GM21381 (cell line): ENCODE results near the gene GMDS.

ENCODE experiments used
- ATAC-seq: cut with Tn5 transposase; IDR thresholded peaks from one replicate; pipeline ENCODE4 v1.9.1; 2021; ENCODE audit warnings: mild to moderate bottlenecking, moderate library complexity; ENCODE audit not compliant: unreplicated experiment

The GMDS gene

DNA sequence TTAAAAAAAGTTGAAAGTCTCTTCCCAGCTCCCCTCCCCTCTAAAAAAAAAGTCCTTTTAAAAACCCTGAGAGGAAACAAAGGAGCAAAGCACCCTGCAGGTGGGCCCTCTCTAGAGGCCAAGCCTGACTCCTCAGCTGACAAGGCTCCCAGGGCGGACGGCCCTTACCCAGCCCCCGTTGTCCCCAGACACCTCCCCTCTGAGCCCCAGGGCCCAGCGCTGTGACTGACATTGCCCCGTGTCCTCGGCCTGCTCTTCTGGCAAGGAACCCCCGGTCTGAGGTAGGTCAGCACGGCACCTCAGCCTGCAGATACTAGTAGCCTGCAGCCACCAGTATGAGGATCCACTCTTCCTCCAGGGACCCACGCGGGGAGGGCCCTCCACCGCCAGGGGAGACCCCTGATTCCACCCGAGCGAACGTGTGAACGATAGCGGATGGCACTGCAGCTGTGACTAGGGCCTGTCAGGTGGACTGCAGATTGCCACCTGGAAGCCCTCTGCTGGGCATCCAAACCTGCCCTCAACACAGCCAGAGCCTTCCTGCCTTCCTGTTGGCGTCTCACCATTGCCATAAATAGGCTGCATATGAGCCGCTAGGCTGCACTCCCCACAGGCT is 601.5 kb downstream of the GMDS start:
- ATAC-seq = no peak

GRCh38 chr6:1643111-1643510 is 602.3 kb downstream of the GMDS start:
- ATAC-seq = no peak

- ATAC-seq = no peak
Measured at GRCh38 chr6:1641343-1641885, 604.0 kb downstream of the GMDS start.

- ATAC-seq = no peak
Measured at GRCh38 chr6:1640476-1640875, 604.9 kb downstream of the GMDS start.

DNA sequence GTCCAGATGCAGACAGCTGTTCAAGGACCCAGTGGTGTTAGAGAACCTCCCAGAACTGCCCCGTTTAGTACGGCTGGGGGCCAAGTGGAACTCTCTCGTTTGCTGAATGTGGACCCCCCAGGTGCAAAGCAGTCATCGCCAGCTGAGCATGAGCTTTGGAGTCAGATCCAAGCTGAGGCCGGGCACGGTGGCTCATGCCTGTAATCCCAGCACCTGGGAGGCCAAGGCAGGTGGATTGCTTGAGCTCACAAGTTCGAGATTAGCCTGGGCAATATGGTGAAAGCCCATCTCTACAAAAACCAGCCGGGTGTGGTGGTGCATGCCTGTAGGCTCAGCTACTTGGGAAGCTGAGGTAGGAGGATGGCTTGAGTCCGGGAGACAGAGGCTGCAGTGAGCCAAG is 606.0 kb downstream of the GMDS start:
- ATAC-seq = no peak

DNA sequence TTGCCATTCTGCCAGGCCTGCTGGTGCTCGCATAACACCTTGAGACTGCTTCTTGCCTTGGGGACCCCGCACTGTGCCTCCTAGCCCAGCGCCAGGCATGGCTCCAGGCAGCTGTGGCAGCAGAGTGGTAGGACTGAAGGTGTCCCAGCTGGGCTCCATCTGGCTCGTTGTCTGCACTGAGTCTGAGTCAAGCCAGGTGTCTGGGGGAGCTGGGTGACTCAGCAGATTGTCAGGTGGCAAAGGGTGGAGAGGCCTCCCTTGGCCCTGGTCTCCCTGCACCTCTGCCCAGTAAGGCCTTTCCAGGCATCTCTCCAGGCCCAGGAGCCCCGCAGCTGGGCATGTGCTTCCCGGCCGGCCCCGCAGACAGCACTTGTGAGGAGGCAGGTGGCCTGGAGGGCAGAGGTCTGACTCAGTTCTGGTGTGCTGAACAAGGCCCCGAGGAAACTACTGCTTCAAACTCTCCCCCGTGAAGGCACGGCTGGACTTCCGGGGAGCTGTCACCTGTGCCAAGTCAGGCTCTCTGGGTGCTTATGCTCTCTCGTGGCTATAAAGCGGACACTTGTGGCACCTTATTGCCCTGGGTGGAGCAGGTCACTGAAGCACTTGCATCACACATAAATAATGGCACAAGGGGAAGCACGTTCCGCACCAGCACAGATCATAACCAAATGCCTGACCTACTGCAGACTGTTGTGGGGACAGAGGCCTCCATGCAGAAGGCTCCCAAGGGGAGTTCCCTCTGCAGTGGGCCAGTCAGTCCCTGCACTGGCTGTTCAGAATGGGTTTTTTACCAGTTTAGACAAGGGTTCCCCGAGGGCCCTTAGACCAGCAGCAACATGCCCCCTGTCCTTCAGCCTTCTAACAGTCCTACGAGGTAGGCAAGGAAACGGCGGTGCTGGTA is 608.2 kb downstream of the GMDS start:
- ATAC-seq = no peak

- no peak for ATAC-seq
Measured at GRCh38 chr6:1636272-1636825, 609.1 kb downstream of the GMDS start.

DNA sequence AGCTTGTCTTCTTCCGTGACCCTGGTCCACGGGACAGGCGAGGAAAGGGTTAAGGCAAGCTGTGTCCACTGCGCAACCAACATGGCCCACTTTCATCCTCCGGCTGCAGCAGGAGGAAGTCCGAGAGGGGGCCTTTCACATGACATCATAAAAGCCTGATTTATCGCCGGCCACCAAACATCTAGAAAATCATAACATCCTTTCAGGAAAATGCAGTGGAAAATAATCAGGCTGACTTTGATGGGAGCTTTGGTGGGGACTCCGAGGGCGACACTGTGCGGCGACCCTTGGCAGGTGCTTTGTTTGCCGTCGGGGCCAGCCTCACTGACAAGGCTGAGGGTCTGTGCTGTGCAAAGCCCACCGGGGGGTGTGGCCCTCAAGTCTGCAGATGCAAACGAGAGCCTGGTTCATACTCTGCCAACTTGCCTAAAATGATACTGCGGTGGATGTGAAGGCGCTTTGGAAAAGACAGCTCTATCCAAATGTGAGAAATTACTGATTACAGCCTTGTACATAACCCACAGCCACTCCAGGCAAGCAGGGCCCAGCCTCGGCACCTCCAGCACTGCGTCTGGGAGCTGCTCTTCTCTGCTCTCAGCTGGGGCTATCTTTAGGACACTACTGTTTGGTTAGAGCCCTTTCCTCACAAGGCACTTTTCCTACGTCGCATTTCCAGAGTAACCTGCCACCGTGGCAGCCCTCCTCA is 609.9 kb downstream of the GMDS start:
- no peak for ATAC-seq

- ATAC-seq = no peak
Measured at GRCh38 chr6:1634081-1634480, 611.3 kb downstream of the GMDS start.

DNA sequence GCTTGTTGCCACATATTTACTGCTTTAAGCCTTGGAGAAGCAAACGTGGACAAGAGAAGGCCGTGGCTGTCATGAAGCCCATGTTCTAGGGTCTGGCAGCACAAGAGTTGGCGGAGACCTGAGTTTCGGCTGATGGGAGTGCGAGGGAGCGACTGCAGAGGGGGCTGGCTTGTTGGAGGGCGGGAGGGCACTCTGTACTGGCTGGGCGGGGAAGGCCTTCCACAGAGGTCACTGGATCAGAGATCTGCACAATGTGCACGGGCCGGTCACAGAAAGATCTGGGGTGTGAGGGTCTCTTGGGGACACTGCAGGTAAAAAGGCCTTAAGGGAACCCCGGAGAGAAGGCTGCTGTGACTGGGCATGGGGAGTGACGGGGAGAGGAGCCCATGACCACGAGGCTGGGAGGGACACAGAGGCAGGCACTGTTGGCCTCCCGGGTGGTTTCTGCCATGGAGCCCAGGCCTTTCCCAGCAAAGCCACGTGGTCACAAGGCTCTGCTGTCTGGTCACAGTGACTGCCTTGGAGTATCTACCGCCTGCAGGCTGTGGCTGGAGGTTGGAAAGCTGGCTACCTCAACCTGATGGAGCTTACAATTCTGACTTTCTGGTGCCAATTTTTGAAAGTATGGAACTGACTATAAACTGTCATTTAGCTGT is 611.9 kb downstream of the GMDS start:
- ATAC-seq = no peak

GRCh38 chr6:1631251-1631650 is 614.2 kb downstream of the GMDS start:
- no peak for ATAC-seq

GRCh38 chr6:1630771-1631217 is 614.6 kb downstream of the GMDS start:
- no peak for ATAC-seq

GRCh38 chr6:1630212-1630770 is 615.1 kb downstream of the GMDS start:
- no peak for ATAC-seq

- ATAC-seq = no peak
Measured at GRCh38 chr6:1629316-1629715, 616.1 kb downstream of the GMDS start.

GRCh38 chr6:1627827-1628560 is 617.4 kb downstream of the GMDS start:
- no peak for ATAC-seq

DNA sequence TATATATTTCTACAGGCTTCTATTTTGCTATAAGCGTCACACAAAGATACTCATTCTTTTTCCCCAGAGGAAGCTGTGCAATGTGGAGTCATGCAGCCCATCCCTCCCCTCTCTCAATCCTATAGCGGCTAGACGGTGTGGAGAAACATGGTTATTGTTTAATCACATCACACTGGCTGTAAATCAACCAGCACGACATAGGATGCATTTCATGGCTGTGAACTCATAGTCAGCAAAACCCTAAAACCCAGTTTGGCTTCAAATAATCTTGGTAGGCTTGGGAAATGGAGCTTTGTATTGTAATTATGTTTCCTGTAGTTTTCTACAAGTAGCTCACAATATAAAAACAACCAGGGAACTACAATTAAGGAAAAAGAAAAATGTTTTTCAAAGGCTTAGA is 618.9 kb downstream of the GMDS start:
- ATAC-seq = no peak

DNA sequence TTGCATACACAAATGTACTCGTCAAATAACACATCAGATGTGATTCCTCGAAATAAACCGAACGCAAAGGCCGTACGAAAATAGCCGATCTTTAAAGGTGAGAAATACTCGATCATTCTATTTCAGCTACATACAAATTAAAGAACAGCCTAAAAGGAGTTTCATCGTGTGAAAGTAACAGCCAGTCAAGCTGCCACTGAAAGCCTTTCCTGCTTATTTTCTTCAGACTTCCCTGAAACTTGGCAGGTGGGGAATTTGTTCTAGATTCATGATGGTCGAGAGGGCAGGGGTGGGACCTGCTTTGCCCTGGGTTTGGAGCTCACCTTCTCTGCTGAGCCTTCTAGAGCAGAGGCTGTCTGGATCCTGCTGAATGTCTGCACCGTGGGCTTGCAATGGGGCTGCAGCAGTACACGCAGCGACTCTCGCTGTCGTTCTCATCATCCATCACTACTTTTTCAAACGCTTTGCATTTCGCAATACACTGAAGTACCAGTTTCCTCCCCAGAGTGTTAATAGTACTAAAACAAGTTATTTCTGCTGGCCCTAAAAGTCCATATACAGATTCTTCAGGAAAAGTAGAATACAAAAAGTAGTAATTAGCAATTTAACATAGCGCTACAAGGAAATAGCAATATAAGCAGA is 619.5 kb downstream of the GMDS start:
- ATAC-seq = no peak

DNA sequence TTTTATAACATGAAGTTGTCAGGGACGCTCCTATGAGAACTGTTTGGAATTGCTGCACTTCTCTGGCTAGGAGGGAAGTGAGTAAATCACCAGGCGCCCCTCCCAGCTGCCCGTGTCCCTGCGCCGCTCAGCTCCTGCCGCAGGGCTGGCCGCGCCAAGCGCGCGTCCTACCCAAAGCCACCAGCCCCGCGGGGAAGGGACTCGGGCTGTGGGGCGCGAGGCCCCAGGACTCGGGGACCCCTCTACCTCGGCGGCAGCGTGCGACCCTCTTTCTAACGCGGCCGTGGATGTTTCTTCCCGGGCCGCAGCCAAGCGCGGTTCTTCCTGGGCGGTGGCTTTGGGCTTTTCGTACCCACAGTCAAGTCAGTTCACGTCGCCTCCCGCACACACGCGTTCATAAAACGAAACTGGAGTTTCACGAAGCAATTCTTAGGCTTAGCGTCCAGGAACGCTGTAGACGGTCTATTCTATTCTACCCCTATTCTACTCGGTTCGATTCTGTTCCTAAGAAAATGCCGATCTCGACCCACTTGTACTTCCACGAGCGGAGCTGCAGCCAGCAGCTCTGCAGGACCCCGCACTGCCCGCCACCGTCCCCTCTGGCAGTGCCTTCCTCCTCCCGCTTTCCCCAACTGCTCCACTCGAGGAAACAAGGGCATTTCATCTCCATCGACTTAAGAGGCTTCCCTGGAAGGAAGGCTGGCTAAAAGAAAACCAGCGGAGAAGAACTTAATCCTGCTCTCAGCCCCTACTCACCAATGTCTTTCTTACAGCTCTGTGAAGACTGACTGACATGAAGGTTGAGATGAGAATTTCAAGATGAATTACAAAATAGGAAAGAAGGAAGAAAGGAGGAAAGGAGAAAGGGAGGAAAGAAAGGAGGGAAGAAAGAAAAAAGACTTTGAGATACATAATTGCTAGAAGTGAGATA is 620.3 kb downstream of the GMDS start:
- no peak for ATAC-seq
